Activated CD4-positive, alpha-beta T cell treated with anti-CD3 and anti-CD28 coated beads, Interleukin-2, amount 50 U/mL, for 48 hours (primary cell): Measurements from ENCODE around the gene RAB18.
"Not testable (repeated sequence)": the region's sequence is repeated elsewhere in the genome, so short reads cannot be mapped to it uniquely, and the experiment has no call there.

Experiments
- DNase-seq, 2 experiments: peaks; one replicate each; pipeline ENCODE4 v3.0.0-alpha.2; 2020

The RAB18 gene

DNA sequence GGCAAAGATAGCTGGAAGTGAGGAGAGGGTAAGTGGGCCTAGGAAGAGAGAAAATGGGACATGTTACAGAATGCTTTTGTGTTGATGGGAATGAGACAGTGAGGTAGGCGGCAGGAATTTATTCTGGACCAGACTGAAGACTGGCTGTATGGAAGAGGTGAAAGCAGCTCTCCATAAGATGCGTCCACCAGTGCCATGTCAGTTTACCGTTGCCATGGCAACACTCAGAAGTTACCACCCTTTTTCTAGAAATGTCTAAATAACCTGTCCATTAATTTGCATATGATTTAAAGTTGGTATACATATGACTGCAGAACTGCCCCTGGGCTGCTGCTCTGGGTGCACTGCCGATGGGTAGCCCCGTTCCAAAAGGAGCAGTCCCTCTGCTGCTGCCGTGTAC lies 46.7 kb downstream of the RAB18 start:
- no peak for DNase-seq

DNA sequence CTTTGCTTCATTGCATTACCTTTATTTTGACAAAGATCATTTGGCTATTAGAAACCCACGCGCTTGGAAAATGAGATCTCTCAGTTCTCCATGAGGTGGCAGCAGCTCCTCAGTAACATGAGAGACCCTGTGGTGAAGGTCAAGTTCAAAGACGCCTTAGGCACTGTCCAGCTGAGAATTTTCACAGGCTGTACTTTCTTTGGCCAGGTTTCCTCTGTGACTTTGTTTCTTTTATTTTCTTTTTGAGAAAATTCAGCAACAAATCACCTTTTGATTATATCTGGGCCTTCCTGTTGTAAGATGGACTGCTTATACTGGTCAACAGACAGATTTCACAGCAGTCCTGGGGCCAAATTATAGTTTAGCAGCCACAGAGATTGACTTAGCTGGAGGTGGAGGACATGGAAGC lies 54.5 kb downstream of the RAB18 start:
- peak; percentile 15 to 27 for DNase-seq

DNA sequence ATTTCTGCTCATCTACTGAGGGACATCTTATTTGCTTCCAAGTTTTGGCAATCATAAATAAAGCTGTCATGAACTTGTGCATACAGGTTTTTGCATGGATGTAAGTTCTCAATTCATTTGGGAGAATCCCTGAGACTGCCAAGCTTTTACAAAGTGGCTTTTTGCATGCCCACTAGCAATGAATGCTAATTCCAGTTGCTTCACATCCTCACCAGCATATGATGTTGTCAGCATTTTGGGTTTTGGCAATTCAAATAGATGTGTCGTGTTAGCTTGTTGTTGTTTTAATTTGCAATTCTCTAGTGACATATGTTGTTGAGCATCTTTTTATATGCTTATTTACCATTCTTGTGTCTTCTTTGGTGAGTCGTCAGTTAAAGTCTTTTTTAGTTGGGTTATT lies 57.2 kb downstream of the RAB18 start:
- no peak for DNase-seq

DNA sequence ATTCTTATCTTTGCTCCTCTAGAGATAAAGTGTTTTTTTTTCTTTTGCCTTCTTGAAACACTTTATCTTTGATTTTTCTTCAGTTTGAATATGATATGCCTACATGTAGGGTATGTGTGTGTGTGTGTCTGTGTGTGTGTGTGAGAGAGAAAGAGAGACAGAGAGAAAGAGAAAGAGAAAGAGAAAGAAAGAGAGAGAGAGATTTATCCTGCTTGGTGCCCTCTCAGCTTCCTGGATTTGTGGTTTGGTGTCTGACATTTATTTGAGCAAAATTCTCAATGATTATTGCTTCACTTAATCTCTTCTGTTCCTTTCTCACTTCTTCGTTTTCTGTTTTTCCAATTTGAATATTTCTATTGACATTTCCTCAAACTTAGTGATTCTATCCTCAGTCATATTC lies 60.3 kb downstream of the RAB18 start:
- DNase-seq = no peak

DNA sequence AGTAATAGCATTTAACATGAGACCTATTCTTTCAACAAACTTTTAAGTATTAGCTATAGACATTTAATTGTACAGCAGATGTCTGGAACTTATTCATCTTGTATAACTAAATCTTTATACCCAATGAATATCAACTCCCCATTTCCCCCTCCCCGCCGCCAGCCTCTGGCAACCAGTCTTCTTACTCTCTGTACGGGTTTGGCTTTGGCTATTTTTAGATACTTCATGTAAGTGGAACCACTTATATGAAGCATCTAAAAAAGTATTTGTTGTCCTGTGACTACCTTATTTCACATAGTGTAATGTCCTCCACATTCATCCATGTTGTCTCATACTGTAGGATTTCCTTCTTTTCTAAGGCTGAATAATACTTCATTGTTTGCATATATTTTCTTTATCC lies 60.8 kb downstream of the RAB18 start:
- DNase-seq = no peak

DNA sequence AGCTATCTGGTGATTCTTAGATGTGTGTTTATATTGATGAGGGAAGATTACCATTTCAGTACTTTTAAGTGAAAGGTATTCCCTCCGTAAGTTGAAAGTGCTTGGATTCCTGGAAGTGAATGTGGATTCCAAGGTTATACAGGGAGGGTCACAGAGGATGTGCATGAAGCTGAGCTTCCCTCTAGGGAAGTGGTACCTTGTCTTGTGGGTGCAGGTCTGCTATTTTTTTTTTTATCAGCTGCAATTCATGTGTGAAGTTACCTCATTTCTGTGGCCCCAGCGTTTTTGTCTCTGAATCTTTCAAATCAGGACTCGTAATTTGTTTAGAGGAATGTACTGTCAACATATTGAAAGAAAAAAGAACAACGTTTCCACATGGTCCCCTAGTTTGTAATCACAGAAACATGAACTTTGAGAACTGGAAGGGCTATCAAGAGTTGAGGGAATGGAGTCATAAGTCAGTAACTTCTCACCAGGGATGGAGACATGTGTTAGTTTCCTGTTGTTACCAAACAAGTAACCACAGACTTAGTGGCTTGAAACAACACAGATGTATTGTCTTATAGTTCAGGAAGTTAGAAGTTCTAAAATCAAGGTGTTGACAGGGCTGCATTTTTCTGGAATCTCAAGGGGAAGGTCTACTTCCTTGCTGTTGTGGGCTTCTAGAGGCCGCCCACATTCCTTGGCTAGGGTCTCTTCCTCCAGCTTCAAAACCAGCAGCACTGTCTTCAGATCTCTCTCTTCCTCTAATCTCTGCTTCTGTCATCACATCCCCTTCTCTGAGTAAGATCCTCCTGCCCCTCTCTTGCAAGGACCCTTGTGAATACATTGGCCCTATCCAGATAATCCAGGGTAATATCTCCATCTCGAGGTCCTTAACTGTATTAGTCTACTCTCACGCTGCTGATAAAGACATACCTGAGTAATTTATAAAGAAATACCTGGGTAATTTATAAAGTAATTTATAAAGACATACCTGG lies 64.4 kb downstream of the RAB18 start:
- DNase-seq = no peak

DNA sequence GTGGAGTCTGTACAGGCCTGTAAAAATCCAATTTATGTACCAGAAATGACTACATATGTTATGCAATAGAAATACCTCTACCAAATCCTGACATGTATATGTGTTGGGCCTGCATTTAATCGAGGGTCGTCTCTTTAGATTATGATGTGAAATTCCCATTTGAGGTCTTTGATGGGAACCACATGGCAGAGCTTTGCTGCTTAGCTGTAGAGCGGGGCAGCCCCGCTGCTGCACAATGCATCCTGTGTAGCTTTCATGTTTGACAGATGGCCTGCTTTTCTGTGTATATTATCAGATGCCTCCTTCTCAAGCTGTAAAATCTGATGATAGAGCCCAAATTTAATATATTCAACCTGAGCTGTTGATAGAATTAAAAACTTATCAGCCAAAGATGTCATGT lies 65.8 kb downstream of the RAB18 start:
- no peak for DNase-seq

DNA sequence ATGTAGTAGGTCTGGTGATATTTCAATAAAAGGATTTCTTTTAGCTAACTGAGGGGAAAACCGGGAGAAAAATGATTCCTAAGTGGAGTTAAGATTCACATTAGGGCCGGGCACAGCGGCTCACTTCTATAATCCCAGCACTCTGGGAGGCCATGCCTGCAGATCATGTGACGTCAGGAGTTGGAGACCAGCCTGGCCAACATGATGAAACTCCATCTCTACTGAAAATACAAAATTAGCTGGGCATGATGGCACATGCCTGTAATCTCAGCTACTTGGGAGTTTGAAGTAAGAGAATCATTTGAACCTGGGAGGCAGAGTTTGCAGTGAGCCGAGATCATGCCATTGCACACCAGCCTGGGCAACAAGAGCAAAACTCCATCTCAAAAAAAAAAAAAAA lies 72.9 kb downstream of the RAB18 start:
- DNase-seq = not testable (repeated sequence)

DNA sequence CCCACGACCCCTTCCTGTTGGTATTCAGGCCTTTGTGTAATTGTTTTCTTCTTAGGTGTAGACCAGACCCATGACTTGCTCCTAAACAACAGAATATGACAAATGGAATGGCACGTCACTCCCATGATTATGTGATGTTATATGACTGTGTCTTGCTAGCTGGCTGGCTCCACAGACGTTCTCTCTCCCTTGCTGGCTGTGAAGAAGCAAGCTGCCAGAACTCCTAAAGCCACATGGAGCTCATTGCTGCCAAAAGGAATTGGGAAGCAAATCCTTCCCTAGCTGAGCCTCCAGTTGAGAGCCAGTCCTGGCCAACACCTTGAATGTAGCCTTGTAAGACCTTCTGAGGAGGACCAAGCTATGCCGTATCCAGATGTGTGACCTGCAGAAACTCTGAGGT lies 74.2 kb downstream of the RAB18 start:
- no peak for DNase-seq

DNA sequence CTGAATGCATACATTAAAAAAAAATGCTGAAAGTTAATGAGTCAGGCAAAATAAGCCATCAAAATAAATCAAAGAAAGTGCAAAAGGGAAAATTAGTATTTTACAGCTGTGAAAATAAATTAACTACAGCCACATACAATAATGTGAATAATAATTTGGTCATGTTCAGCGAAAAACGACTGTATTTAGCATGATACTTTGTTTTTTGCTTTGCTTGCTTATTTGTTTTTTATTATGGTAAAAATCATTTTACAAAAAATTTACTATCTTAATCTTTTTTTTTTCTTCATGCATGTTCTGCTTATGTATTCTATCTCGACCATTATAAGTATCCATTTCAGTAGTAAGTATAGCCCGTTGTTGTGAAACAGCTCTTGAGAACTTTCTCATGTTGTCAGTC lies 77.1 kb downstream of the RAB18 start:
- DNase-seq = no peak

DNA sequence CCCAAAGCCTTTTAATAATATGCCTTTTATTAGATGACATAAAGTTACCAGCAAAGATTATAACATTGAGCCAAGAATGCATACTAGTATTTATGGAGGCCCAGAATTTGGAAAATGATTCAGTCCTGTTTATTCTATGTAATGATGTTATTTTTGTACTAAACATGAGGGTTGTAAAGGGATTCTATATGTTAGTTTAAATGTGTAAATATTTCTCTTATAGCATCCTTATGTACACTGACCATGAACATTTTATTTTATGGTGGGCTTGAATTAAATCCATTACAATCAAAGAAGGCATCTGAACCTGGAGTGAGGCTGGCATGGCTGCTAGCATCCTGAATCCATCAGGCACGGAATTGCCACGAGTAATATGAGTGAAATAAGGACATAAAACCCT lies 80.2 kb downstream of the RAB18 start:
- no peak for DNase-seq
